Measurements from ENCODE around the gene MMP20.

Gene MMP20

DNA sequence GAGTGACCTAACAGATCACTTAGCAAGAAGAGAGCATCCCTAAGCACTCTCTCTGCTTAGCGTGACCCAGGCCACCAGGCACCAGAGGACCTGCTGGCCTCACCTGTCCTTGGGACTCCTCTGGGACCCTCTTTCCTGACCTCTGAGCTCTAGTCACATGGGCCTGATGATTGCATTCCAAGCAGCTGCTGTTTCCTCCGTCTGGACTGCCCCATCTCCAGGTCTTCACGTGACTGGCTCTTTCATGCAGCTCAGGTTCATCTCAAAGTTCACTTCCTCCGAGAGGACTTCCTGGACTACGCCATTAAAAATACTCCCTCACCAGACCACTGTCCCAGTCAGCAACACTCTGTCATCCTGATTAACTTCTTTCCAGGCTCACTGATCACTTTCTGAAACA, 2.9 kb downstream of the MMP20 start:
- no peak for DNase-seq (ENCODE audit: low read depth, low spot score)

DNA sequence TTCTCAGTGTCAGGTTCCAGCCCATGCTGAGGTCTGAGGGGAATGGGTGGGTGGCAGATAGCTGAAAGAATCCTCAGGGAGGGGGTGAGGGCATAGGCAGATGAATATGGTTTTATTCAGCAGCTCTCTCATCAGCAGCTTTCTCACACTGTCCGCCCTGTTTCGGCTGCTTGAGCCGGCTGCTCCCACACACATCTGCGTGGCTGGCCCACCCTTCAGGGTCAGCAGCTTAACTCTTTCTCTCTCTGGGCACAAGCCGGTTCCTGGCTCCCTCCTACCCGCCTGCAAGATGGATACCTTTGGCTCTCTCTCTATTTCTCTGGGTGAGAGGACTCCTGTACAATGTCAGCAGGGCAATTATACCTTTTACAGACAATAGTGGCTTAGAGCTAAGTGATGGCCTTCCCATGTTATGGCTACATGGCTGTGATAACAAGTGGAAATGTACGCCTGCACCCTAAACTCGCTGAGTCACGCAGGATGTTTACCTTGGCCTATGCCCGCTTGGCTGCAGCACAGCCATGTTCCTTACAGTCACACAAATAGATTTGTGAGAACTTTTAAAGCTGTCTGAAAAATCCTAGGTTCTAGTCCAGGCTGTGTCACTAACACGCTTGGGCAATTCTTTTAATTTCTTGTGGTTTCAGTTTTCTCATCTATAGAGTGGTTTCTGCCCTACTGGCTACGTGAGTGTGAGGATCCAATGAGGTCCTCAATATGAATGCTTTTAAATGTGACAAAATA, 4.1 kb downstream of the MMP20 start:
- DNase-seq (ENCODE audit: low read depth, low spot score), result no peak

DNA sequence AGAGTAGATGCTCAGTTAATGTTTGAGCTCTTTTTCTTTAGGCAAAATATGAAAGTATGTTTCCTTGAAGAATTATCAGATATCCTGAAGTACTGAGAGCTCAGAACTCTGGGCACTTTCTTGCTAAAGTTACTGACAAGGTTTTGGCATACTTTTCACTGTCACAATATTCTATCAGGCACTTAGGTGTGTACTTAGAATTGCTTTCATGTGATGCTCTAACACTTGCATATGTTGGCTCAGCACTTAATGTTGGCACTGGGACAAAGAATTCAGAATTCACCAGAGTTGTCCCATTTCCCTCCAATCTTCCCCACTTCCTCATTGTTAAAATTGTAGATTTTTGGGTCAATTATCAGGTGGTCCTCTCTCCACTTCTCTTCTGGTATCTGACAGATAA, 5.0 kb downstream of the MMP20 start:
- no peak for DNase-seq (ENCODE audit: low read depth, low spot score)

- DNase-seq (ENCODE audit: low read depth, low spot score), result no peak
These were observed 7.6 kb downstream of the MMP20 start for GRCh38 chr11:102617466-102618008.

DNA sequence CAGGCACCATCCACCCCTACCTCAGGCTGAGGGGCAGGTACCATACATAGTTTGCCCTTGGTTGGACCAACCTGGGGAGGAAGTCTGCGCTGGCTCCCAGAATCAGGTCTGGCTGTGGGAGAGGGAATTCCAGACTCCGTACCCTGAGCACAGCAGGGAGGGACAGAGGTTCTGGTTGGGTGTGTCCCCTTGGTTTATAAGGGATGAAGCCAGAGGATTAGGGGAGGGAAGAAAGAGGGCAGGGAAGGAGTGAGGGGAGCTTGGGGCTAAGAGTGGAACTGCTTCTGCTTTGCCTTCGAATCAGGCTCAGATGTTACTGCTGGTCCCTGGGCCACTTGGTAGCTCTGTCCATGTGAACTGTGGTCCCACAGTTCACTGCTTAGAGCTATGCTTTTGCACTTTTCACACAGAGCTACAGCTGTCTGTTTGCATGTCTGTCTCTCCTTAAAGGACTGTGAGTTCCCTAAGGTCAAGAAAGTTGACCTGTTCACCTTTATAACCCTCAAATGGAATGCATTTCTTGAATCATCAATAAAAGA, 9.2 kb downstream of the MMP20 start:
- DNase-seq (ENCODE audit: low read depth, low spot score), result no peak

- no peak for DNase-seq (ENCODE audit: low read depth, low spot score)
These were observed 9.8 kb downstream of the MMP20 start for GRCh38 chr11:102615077-102615893.

GRCh38 chr11:102614485-102614884, 10.6 kb downstream of the MMP20 start:
- no peak for DNase-seq (ENCODE audit: low read depth, low spot score)

GRCh38 chr11:102614031-102614430, 11.1 kb downstream of the MMP20 start:
- no peak for DNase-seq (ENCODE audit: low read depth, low spot score)

DNA sequence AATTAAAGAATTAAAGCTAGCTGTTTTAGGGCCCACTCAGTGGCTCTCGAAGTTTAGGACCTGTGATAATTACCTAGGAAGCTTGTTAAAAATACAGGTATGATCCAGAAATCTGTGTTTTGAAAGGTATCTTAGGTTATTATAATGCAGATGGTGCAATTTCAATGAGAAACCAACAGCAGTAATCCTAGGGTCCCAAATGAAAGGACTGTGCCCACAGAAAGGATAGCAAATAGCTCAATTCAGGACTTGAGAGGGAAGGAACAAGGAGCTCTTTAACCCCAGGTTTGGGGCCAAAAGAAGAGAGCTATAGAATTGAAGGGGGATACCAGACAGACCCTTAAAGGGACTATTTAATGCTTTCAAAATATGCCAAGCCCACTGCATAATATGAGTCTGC, 11.7 kb downstream of the MMP20 start:
- DNase-seq (ENCODE audit: low read depth, low spot score), result no peak

DNA sequence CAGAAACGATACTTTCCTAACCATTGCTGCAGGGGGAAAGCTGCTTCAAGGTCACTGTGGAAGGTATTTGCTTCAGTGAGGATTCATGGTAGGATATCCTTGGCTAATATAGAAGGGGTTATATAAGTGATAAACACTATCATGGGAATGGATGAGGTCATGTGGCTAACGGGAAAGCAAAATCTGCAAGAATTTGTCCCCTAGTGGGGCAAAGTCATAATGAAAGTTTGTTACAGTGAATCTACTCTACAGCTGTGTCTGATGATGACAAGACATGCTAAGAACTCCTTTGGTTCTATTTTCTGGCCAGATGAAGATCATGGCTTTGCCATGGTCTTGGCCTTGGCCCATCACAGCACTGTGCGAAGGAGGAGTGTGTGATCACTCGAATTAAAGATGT, 13.8 kb downstream of the MMP20 start:
- DNase-seq (ENCODE audit: low read depth, low spot score), result no peak

GRCh38 chr11:102610200-102610599, 14.9 kb downstream of the MMP20 start:
- no peak for DNase-seq (ENCODE audit: low read depth, low spot score)

GRCh38 chr11:102608699-102609098, 16.4 kb downstream of the MMP20 start:
- no peak for DNase-seq (ENCODE audit: low read depth, low spot score)

DNA sequence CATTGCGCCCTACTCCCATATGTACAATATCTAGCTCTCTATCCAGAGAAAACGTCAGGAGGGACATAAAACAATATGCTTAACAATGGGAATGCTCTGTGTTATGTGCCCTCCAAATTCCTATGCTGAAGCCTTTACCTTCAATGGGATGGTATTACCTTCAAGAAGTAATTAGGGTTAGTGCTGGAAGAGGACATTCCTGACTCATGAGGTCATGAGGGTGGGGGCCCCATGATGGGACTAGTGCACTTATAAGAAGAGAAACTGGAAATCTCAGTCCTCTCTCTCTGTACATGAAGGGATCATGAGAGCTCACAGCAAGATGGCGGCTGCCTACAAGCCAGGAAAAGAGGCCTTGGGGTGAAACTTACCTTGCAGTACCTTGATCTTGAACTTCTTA, 20.3 kb downstream of the MMP20 start:
- no peak for DNase-seq (ENCODE audit: low read depth, low spot score)

GRCh38 chr11:102604011-102604410, 21.1 kb downstream of the MMP20 start:
- no peak for DNase-seq (ENCODE audit: low read depth, low spot score)

- no peak for DNase-seq (ENCODE audit: low read depth, low spot score)
These were observed 21.6 kb downstream of the MMP20 start for GRCh38 chr11:102603576-102603975.

GRCh38 chr11:102603091-102603490, 22.0 kb downstream of the MMP20 start:
- no peak for DNase-seq (ENCODE audit: low read depth, low spot score)

DNA sequence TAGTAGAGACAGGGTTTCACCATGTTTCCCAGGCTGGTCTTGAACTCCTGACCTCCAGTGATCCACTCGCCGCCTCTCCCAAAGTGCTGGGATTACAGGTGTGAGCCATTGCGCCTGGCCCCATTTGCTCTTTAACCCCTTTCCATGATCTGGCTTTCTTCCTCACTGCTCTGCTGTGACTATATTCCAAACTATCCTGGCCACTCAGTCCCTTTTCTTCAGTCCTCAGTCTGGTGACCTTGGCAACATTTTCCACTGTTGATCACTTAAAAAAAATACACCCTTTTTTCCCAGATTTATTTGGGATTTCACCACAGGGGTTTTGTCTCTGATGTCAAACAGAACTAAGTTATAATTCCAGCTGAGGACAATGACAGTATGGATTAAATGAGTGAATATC, 24.5 kb downstream of the MMP20 start:
- no peak for DNase-seq (ENCODE audit: low read depth, low spot score)

GRCh38 chr11:102599642-102600261, 25.4 kb downstream of the MMP20 start:
- peak; percentile 57 for DNase-seq (ENCODE audit: low read depth, low spot score)

DNA sequence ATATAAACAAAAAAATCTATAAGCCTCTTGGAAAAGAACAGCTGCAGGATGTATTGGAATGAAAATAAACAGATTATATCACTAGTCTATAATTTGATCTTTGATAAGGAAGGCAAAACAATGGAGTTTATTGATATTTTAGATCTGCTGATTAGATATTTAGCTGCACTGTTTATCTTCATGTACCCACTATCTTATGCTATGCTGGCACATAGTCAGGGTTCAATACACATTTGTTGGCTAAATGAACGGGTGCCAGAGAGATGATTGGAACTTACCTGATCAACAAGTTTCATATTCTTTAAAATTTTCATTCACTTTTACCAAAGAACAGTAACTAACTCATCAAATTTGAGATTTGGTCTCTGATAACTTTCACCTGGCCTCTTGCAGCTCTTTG, 26.9 kb downstream of the MMP20 start:
- no peak for DNase-seq (ENCODE audit: low read depth, low spot score)

- DNase-seq (ENCODE audit: low read depth, low spot score), result no peak
These were observed 28.6 kb downstream of the MMP20 start for GRCh38 chr11:102596578-102596977.

DNA sequence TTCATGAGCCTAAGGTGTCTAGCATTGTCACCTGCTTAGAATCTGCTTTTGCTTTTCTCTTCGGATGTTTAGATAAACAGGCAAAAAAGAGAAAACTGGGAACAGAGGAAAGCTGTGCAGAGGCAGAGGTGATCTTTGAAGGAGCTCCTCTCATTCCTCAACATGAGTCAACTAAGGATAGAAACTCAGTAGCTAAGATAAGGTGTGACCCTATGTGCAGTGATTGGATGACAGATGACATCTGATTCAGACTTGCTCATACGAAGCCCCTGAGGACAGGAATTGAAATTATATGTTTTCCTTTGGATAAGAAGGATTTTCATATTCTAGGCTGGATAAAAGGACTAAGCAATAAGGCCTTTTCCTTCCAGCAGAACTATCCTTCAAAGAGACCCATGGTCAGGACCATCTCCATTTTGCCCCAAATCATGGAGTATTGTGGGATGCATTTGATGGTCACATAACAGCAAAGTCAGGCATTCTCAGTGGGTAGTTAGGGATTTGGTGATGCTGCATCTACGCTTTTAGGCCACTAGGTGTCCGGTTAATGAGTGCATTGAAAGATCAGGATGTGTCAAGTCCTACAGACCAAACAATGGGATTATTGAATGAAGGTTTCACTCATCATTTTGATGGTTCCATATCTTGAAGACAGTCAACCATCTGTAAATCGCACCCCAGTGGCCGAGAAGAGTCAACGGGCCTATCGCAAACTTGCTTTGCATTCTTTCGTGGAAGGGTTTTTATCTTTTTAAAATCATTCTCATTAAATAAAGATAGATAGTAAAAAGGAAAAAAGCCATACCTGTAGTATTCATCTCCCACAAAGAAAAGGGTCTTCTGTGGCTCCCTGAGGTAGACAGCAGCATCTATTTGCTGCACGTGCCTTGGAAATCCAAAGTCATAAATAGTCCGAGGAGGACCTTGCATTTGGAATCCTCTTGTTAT, 32.2 kb downstream of the MMP20 start:
- DNase-seq (ENCODE audit: low read depth, low spot score), result no peak

Data from brain pericyte (primary cell).